HCT116 (cell line): ENCODE data around the gene DIRAS2. TPM values are rescaled to one million over a fixed set of nuclear protein-coding genes. Genes with fewer than 3 reads are reported as not detected.

Experiments used
- ATAC-seq: fragments of 200-7000 bp; cut with Tn5 transposase; 2 replicates; pipeline ENCODE4 v1.9.1; 2020; ENCODE audit warnings: mild to moderate bottlenecking, moderate library complexity
- BruUV-seq: library from RNA; stranded (reverse); fragments of 400-500 nt; replicated peaks from 2 replicates; lab custom pipeline; 2021; lab: Mats Ljungman, UMichigan
- CTCF ChIA-PET: fragments of 300-600 bp; sonication (Branson Sonifier 250); formaldehyde crosslinking; loops from one replicate; lab custom pipeline; 2021; ENCODE audit warnings: antibody characterized with exemption; lab: Charles Lee
- POLR2A ChIA-PET: fragments of 300-600, 350-600 bp; sonication (Branson Sonifier 250); formaldehyde crosslinking; loops from one replicate; lab custom pipeline; 2021; ENCODE audit warnings: antibody characterized with exemption; lab: Charles Lee
- RAD21 ChIA-PET, 2 experiments: fragments of 300-600 bp; sonication (Branson Sonifier 250); formaldehyde crosslinking; loops; one replicate each; lab custom pipeline; 2023; ENCODE audit warnings: low total read pairs in 2 of 2; ENCODE audit not compliant: uncharacterized antibody in 2 of 2, unreplicated experiment in 2 of 2, low non-redundant PET in 1 of 2; lab: Charles Lee
- DNase-seq: peaks from one replicate; pipeline ENCODE4 v3.0.0-alpha.2; 2010; ENCODE audit warnings: low read depth, low spot score
- H2AFZ ChIP-seq: fragments of 200-600 bp; shearing (Covaris generic), sonication (generic); 2 replicates; pipeline ENCODE4 v1.6.1; 2017; ENCODE audit warnings: low read depth, mixed run types, mixed read lengths, antibody characterized with exemption, low read length; ENCODE audit not compliant: poor library complexity, severe bottlenecking
- H3K27ac ChIP-seq: 2 replicates; pipeline ENCODE4 v1.5.1; 2012; ENCODE audit warnings: low read depth, low read length
- H3K27me3 ChIP-seq: fragments of 200-600 bp; sonication (generic); 2 replicates; pipeline ENCODE4 v1.6.1; 2016; ENCODE audit warnings: mixed run types, low read length, mixed read lengths; ENCODE audit not compliant: insufficient read depth
- H3K36me3 ChIP-seq, 2 experiments: fragments of 200-500 bp in 1 of 2; fragments of 200-600 bp in 1 of 2; sonication (Bioruptor generic) in 1 of 2; sonication (generic) in 1 of 2; 2 replicates each; pipeline versions ENCODE4 v1.5.1 to v1.6.1; 2014 to 2016; ENCODE audit warnings: low read length in 2 of 2, inconsistent platforms in 1 of 2, mixed read lengths in 1 of 2, mixed run types in 1 of 2; ENCODE audit not compliant: insufficient read depth in 2 of 2, control insufficient read depth in 1 of 2
- H3K4me1 ChIP-seq, 2 experiments: fragments of 200-600 bp in 1 of 2; sonication (generic) in 1 of 2; 2 replicates each; pipeline versions ENCODE4 v1.5.1 to v1.6.1; 2012 to 2017; ENCODE audit warnings: low read length in 2 of 2, inconsistent platforms in 1 of 2, mild to moderate bottlenecking in 1 of 2, mixed read lengths in 1 of 2, mixed run types in 1 of 2, moderate library complexity in 1 of 2; ENCODE audit not compliant: insufficient read depth in 2 of 2, control insufficient read depth in 1 of 2
- H3K4me2 ChIP-seq: fragments of 200-600 bp; sonication (generic); 2 replicates; pipeline ENCODE4 v1.6.1; 2017; ENCODE audit warnings: mixed run types, low read length, mixed read lengths
- H3K4me3 ChIP-seq, 2 experiments: fragments of 200-600 bp in 1 of 2; sonication (generic) in 1 of 2; replicated peaks in 1 of 2; 2 replicates each; pipeline ENCODE4 v1.5.1; 2011 to 2016; ENCODE audit warnings: low read length in 2 of 2, control low read depth in 1 of 2, low read depth in 1 of 2, mild to moderate bottlenecking in 1 of 2, mixed read lengths in 1 of 2, mixed run types in 1 of 2
- H3K79me2 ChIP-seq: fragments of 200-600 bp; sonication (generic); 2 replicates; pipeline ENCODE4 v1.6.1; 2017; ENCODE audit warnings: mild to moderate bottlenecking, mixed run types, low read length, moderate library complexity, mixed read lengths; ENCODE audit not compliant: insufficient read depth
- H3K9ac ChIP-seq: fragments of 200-600 bp; sonication (generic); 2 replicates; pipeline ENCODE4 v1.6.1; 2016; ENCODE audit warnings: low read length, mixed read lengths
- H3K9me2 ChIP-seq: fragments of 200-600 bp; sonication (generic), shearing (Covaris generic); 2 replicates; pipeline ENCODE4 v1.6.1; 2017; ENCODE audit warnings: mixed run types, mild to moderate bottlenecking, moderate library complexity; ENCODE audit not compliant: insufficient read depth
- H3K9me3 ChIP-seq, 2 experiments: fragments of 200-500 bp in 1 of 2; fragments of 200-600 bp in 1 of 2; sonication (Bioruptor generic) in 1 of 2; sonication (generic) in 1 of 2; 2 replicates each; pipeline ENCODE4 v1.6.1; 2014 to 2017; ENCODE audit warnings: low read length in 2 of 2, mixed read lengths in 2 of 2, inconsistent platforms in 1 of 2, low read depth in 1 of 2, mild to moderate bottlenecking in 1 of 2, mixed run types in 1 of 2, moderate library complexity in 1 of 2; ENCODE audit not compliant: control insufficient read depth in 1 of 2, insufficient read depth in 1 of 2
- H4K20me1 ChIP-seq: fragments of 200-600 bp; sonication (generic), shearing (Covaris generic); 2 replicates; pipeline ENCODE4 v1.6.1; 2017; ENCODE audit warnings: mixed run types, mild to moderate bottlenecking, moderate library complexity; ENCODE audit not compliant: insufficient read depth
- EGR1 ChIP-seq: IDR thresholded peaks from 2 replicates; pipeline ENCODE4 v1.6.1; 2012; ENCODE audit warnings: low read depth
- MAX ChIP-seq: IDR thresholded peaks from 2 replicates; pipeline ENCODE4 v1.6.1; 2012
- RAD21 ChIP-seq: IDR thresholded peaks from 2 replicates; pipeline ENCODE4 v1.6.1; 2012; ENCODE audit warnings: low read depth, mild to moderate bottlenecking
- REST ChIP-seq: IDR thresholded peaks from 2 replicates; pipeline ENCODE4 v1.6.1; 2012; ENCODE audit warnings: low read depth
- SIN3A ChIP-seq: IDR thresholded peaks from 2 replicates; pipeline ENCODE4 v1.6.1; 2012; ENCODE audit warnings: low read depth
- SRF ChIP-seq: IDR thresholded peaks from 2 replicates; pipeline ENCODE4 v1.6.1; 2012; ENCODE audit warnings: low read depth
- YY1 ChIP-seq: IDR thresholded peaks from 2 replicates; pipeline ENCODE4 v1.6.1; 2011; ENCODE audit warnings: low read length, low read depth, moderate library complexity, mild to moderate bottlenecking; ENCODE audit not compliant: insufficient replicate concordance; ENCODE audit errors: extremely low read depth
- ZNF274 ChIP-seq: fragments of 200-500 bp; sonication (Bioruptor generic); IDR thresholded peaks from 2 replicates; pipeline ENCODE4 v1.6.1; 2014; ENCODE audit warnings: mild to moderate bottlenecking, low read depth, low read length, inconsistent platforms
- intact Hi-C: fragments of 100-400 bp; cut with micrococcal nuclease; formaldehyde crosslinking; loops from 2 replicates; pipeline ENCODE4 v1.10.0; 2022
- total RNA-seq: library from RNA; stranded (reverse); gene quantifications from one replicate; pipeline ENCODE4 v1.2.1, GENCODE V29; 2021; ENCODE audit not compliant: unreplicated experiment

Gene DIRAS2
- total RNA-seq, 1 experiment from 2014 or later: not detected

- no TSS peak for BruUV-seq
Measured at GRCh38 chr9:90578126-90578815, 64.4 kb downstream of the DIRAS2 start.

More at GRCh38 chr9:90578126-90578815, 64.4 kb downstream of the DIRAS2 start:
- H3K9me2 ChIP-seq: no peaks in the 10 kb centered on the region
- TF ChIP-seq MAX: no peak
- no peak for TF ChIP-seq SRF
- no peak for TF ChIP-seq SIN3A
- no peak for TF ChIP-seq REST
- no peak for TF ChIP-seq RAD21
- TF ChIP-seq ZNF274: no peak
- TF ChIP-seq EGR1: no peak
- TF ChIP-seq YY1: no peak
- H3K9me3 ChIP-seq: no peaks in the 10 kb centered on the region
- intact Hi-C loops: no loop called here
- H4K20me1 ChIP-seq: no peaks in the 10 kb centered on the region
- H3K4me2 ChIP-seq: no peak overlapping the region
- H3K9ac ChIP-seq: no peak overlapping the region
- H3K4me1 ChIP-seq: no peaks in the 10 kb centered on the region
- CTCF ChIA-PET: no interaction called here
- H3K27ac ChIP-seq: no peak overlapping the region
- no peak for ATAC-seq
- no peaks in the 10 kb centered on the region for H3K79me2 ChIP-seq
- H3K4me3 ChIP-seq: no peak overlapping the region
- RAD21 ChIA-PET: no interaction called here
- H2AFZ ChIP-seq: no peak overlapping the region
- POLR2A ChIA-PET: no interaction called here
- DNase-seq: no peak
- H3K27me3 ChIP-seq: peaks cover 14% of the 10 kb centered on the region; the same call in 1 of the 2 replicates
- no peaks in the 10 kb centered on the region for H3K36me3 ChIP-seq
